Subcutaneous adipose tissue (tissue), 4 donors: Measurements from ENCODE around the gene IFNGR1. TPM values are rescaled to one million over a fixed set of nuclear protein-coding genes. Genes with fewer than 3 reads are reported as not detected.

Source experiments
- total RNA-seq, 4 donors: library from RNA; depleted of rRNA; stranded (reverse); fragments of >200 nt; gene quantifications; one replicate each; pipeline ENCODE4 v1.1.0, GENCODE V29; 2016
- TF ChIP-seq, protein P1 (sequence below): fragments of 450-650 bp; IDR thresholded peaks from one replicate; pipeline ENCODE4 v1.5.1; 2016; ENCODE audit warnings: low read depth, mild to moderate bottlenecking, control low read depth, antibody characterized with exemption, moderate library complexity

IFNGR1 gene
- total RNA-seq, 4 donors from 2014 or later, result 174 to 297 (median 208) TPM

DNA sequence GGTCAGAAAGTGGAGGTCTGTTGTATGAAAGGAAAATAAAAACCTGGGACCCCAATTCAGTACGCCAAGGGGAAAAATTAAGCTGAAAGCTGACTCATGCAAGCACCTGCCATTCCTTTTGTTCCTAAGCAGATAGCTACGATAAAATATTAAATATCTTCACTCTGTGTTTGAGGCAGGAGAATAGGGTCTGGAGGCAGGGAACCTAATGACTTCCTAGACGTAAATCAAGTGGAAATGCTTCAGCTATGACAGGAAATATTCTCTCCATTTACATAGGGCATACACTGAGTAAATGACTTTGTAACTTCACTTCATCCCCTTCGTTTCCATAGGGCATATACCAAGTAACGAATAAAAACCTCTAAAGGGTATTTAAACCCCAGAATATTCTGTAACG, 41.0 kb upstream of the IFNGR1 start:
- TF ChIP-seq, protein P1, sequence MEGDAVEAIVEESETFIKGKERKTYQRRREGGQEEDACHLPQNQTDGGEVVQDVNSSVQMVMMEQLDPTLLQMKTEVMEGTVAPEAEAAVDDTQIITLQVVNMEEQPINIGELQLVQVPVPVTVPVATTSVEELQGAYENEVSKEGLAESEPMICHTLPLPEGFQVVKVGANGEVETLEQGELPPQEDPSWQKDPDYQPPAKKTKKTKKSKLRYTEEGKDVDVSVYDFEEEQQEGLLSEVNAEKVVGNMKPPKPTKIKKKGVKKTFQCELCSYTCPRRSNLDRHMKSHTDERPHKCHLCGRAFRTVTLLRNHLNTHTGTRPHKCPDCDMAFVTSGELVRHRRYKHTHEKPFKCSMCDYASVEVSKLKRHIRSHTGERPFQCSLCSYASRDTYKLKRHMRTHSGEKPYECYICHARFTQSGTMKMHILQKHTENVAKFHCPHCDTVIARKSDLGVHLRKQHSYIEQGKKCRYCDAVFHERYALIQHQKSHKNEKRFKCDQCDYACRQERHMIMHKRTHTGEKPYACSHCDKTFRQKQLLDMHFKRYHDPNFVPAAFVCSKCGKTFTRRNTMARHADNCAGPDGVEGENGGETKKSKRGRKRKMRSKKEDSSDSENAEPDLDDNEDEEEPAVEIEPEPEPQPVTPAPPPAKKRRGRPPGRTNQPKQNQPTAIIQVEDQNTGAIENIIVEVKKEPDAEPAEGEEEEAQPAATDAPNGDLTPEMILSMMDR, result no peak

DNA sequence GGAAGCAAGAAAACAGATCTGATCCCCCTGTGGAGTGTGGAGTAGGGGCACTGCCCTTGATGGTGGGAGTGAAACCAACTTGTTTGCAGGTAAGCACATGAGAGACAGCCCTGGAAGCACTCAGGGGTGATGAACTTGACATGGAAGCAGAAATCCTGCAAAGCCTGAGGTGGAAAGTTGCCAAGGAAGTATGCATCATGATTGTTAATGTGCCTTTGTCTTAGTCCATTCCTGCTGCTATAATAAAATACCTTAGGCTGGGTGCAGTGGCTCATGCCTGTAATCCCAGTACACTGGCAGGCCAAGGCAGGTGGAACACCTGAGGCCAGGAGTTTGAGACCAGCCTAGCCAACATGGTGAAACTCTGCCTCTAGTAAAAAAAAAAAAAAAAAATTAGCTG, 40.2 kb upstream of the IFNGR1 start:
- TF ChIP-seq, protein P1, result no peak

DNA sequence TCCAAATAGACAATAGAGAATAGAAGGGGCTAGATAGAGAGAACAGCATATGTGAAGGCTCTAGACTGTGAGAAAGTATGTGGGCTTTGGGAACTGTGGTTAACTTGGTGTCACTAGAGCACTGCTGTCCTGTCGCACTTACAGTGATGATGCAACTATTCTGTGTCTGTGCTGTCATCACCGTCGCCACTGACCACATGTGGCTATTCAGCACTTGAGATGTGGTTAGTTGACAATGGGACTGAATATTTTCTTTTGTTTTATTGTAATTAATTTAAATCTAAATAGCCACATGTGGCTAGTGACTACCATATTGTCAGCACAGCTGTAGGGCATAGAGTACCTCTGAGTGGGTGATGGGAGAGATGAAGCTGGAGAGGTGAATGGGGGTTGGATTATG, 39.0 kb upstream of the IFNGR1 start:
- TF ChIP-seq, protein P1, result no peak

DNA sequence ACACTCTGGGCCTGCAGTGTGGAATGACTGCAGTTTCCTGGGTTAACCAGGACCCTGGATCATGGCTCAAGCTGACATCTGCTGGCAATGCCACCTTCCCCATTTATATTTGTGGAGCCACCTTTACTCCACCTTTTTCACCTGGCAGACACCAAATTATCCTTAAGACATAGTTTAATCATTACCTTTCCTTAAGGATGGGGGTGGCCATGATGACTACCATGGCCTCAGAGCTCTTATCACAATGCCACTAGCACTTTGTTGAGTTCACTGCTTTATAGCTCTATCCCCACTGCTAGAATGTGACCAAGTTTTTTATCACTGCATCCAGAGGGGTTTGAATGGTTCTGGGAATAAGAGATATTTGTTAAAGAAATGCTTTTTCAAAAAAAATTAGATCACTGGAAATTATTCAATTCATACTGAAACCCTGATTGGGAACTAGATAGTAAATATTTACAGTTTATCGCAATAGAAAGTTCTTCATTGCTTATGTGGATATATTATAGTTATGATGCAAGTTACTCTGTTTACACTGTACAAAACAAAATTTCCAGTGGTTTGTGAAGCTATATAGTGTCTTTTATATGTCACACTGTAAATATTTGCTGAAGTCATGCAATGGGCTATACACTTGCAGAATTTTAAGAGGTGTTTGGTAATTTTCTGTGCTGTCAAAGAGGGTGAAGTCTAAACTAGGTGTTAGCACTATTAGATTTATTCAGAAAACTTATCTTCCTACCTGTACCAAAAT, 37.3 kb upstream of the IFNGR1 start:
- TF ChIP-seq, protein P1, result no peak

DNA sequence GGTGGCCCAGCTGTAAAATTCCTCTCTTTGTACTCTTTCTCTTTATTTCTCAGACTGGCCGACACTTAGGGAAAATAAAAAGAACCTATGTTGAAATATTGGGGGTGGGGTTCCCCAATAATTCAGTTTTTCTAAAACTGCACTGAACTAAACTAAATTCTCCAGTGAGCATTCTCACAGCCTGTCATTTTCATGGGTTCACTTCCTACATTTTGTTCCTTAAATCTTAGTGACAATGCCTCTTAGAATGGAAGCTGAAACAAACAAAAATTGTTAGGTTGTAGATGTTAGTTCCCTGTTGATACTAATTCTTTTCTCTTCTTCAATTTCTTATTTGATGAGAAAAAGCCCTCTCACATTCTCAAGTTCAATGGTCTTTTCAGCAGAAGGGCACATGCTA, 35.8 kb upstream of the IFNGR1 start:
- TF ChIP-seq, protein P1, result no peak

DNA sequence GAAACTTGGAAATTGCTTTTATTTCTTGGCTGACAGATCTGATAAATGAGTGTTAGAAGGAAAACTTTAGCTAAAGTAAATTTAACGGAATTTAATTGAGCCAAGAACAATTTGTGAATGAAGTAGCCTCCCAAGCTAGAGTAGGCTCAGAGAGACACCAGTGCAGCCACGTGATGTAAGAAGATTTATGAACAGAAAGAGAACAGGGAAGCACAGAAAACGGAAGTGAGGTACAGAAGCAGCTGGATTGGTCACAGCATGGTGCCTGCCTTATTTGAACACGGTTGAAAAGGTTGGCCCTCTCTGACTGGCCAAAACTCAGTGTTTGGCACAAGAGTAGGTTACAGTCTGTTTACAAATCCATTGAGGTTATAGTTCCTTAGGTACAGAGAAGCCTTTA, 29.5 kb upstream of the IFNGR1 start:
- TF ChIP-seq, protein P1, result no peak

DNA sequence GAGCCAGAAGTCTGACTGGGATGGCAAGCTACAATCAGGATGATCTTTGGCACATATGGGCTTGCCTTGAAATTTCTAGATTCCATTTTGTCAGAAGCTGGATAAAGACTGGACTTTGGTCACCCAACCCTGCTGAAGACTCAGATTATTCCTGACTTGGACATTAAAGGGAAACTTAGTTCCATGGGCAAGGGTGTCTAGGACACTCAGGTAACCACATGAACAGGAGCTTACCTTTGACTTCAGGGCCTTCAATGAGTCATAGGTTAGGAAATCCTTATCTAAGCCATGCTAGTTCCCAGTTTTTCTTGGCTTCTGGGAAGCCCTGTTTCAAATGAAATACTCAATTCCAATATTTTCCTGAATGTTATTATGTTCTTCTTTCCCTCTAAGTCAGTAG, 28.5 kb upstream of the IFNGR1 start:
- TF ChIP-seq, protein P1, result no peak
